ENCODE measurements around the gene HIC1.

HIC1 gene

DNA sequence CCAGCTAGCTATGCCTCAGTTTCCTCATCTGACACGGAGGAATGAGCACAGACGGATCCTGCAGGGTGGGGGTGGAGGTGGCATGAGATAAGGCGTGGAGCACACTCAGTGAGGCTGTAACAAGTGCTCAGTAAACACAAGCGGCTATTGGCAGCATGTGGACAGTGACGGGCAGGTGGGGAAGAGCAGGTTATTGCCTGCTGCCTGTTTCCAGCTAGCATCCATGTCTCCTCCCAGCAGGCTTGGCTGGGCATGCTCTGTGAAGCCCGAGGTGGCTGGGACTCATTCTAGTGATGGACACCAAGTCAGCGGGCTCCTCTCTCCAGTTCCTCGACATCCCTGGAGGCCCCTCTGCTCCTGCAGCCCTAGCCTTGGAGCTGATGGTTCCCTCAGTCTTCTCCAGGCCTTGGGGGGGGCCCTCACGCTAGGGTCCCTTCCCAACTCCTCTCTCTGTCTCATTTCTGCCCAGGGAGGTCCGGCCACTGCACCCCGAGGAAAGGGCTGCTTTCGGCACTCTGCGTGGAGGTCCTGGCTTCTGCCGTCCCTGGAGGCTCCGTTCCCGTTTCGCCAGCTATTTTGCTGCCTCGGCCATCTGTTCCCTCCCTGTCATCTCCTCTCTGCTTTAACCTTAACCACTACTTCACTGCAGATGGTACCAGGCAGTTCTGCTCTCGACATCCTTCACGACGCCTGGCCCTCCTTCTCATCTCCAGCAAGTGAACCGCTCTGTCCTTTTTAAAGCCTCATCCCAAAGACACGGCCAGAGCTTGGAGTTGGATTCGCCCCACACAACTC lies 36.0 kb upstream of the HIC1 start:
- H3K27me3 ChIP-seq (ENCODE audit: control insufficient read depth, insufficient read depth, low read length), result peaks cover 41% of the 10 kb centered on the region
- no peaks in the 10 kb centered on the region for H3K36me3 ChIP-seq (ENCODE audit: control insufficient read depth, insufficient read depth, low read length)
- H3K4me3 ChIP-seq (ENCODE audit: low read length), result no peak overlapping the region
- H3K4me1 ChIP-seq (ENCODE audit: control insufficient read depth, insufficient read depth, low read length), result no peaks in the 10 kb centered on the region
- H3K9me3 ChIP-seq (ENCODE audit: control insufficient read depth, low read length), result no peaks in the 10 kb centered on the region
- H3K9ac ChIP-seq (ENCODE audit: low read length), result no peak overlapping the region

- H3K9ac ChIP-seq (ENCODE audit: low read length), result no peak overlapping the region
- H3K36me3 ChIP-seq (ENCODE audit: control insufficient read depth, insufficient read depth, low read length), result no peaks in the 10 kb centered on the region
- H3K4me3 ChIP-seq (ENCODE audit: low read length), result no peak overlapping the region
- no peaks in the 10 kb centered on the region for H3K9me3 ChIP-seq (ENCODE audit: control insufficient read depth, low read length)
- peaks cover 5% of the 10 kb centered on the region for H3K4me1 ChIP-seq (ENCODE audit: control insufficient read depth, insufficient read depth, low read length)
- peaks cover 49% of the 10 kb centered on the region for H3K27me3 ChIP-seq (ENCODE audit: control insufficient read depth, insufficient read depth, low read length)
Measured at GRCh38 chr17:2019723-2020122, 35.2 kb upstream of the HIC1 start.

DNA sequence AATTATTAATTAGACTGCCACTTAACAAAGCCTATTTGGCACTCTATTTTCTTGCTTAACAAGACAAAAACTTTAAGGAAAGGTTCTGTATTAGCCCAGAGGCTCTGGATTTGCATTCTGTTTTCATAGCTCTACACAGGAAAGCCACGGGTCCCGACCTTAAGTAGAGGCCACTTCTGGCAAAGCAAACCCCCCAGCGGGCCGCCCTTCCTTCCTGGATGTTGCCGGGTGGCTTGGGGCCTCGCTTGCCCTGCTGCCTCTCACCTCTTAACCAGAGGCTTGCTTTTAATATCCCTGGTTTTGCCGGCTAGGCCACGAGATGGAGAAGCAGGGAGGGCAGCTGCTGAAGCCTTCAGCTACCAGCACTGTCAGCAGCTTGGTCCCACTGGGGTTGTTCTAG lies 34.2 kb upstream of the HIC1 start:
- Histone ChIP-seq H3K4me3 (ENCODE audit: low read length) (no peak overlapping the region), H3K27me3 (ENCODE audit: control insufficient read depth, insufficient read depth, low read length) (peaks cover 55% of the 10 kb centered on the region), H3K36me3 (ENCODE audit: control insufficient read depth, insufficient read depth, low read length) (no peaks in the 10 kb centered on the region)

GRCh38 chr17:2022647-2023240 lies 32.2 kb upstream of the HIC1 start:
- Histone ChIP-seq H3K27me3 (ENCODE audit: control insufficient read depth, insufficient read depth, low read length) (peaks cover 69% of the 10 kb centered on the region), H3K4me1 (ENCODE audit: control insufficient read depth, insufficient read depth, low read length) (peaks cover 18% of the 10 kb centered on the region), H3K36me3 (ENCODE audit: control insufficient read depth, insufficient read depth, low read length) (no peaks in the 10 kb centered on the region), H3K9me3 (ENCODE audit: control insufficient read depth, low read length) (no peaks in the 10 kb centered on the region), H3K4me3 (ENCODE audit: low read length) (no peak overlapping the region), H3K9ac (ENCODE audit: low read length) (no peak overlapping the region)

More for the DNA sequence above, 34.2 kb upstream of the HIC1 start:
- Histone ChIP-seq H3K9me3 (ENCODE audit: control insufficient read depth, low read length) (no peaks in the 10 kb centered on the region), H3K9ac (ENCODE audit: low read length) (no peak overlapping the region), H3K4me1 (ENCODE audit: control insufficient read depth, insufficient read depth, low read length) (peaks cover 13% of the 10 kb centered on the region)

GRCh38 chr17:2023256-2023655 lies 31.6 kb upstream of the HIC1 start:
- no peak overlapping the region for H3K4me3 ChIP-seq (ENCODE audit: low read length)
- no peak overlapping the region for H3K9ac ChIP-seq (ENCODE audit: low read length)
- H3K4me1 ChIP-seq (ENCODE audit: control insufficient read depth, insufficient read depth, low read length), result peaks cover 18% of the 10 kb centered on the region
- H3K36me3 ChIP-seq (ENCODE audit: control insufficient read depth, insufficient read depth, low read length), result no peaks in the 10 kb centered on the region
- H3K27me3 ChIP-seq (ENCODE audit: control insufficient read depth, insufficient read depth, low read length), result peaks cover 68% of the 10 kb centered on the region
- no peaks in the 10 kb centered on the region for H3K9me3 ChIP-seq (ENCODE audit: control insufficient read depth, low read length)

GRCh38 chr17:2023692-2024571 lies 31.0 kb upstream of the HIC1 start:
- H3K4me3 ChIP-seq (ENCODE audit: low read length), result peak overlapping the region; percentile 8
- peaks cover 18% of the 10 kb centered on the region for H3K4me1 ChIP-seq (ENCODE audit: control insufficient read depth, insufficient read depth, low read length)
- H3K27me3 ChIP-seq (ENCODE audit: control insufficient read depth, insufficient read depth, low read length), result peaks cover 73% of the 10 kb centered on the region
- H3K9ac ChIP-seq (ENCODE audit: low read length), result peak overlapping the region; percentile 15
- H3K36me3 ChIP-seq (ENCODE audit: control insufficient read depth, insufficient read depth, low read length), result no peaks in the 10 kb centered on the region
- H3K9me3 ChIP-seq (ENCODE audit: control insufficient read depth, low read length), result no peaks in the 10 kb centered on the region

DNA sequence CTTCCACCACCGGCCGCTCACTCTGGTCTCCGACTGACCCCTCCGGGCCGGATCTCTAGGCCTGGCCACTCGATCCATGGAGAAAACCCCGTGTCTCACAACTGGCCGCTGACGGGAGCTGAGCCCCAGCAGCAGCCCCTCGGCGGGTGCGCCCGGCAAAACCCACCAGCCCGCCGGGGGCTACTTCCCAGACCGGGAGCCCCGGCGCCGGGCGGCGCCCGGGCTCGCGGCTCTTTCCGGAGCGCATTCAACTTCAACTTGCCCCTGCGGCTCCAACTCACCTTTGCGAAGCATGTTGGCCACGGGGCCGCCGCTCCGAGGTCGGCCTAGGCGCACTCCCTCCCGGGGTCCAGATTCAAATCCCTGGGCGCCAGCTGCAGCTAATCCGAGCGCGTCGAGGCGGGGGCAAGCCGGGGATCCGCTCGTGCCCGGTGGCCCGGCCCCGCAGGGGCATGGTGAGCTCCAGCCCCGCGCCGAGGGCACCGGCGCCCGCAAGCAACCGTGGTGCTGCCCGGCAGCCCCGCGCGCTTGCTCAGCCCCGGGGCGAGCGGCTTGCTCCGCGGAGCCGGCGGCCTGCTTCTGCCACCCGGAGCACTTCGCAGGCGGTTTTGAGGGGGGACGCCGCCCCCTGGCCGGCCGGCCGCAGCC lies 30.2 kb upstream of the HIC1 start:
- H3K4me3 ChIP-seq (ENCODE audit: low read length), result no peak overlapping the region
- peaks cover 20% of the 10 kb centered on the region for H3K4me1 ChIP-seq (ENCODE audit: control insufficient read depth, insufficient read depth, low read length)
- H3K36me3 ChIP-seq (ENCODE audit: control insufficient read depth, insufficient read depth, low read length), result no peaks in the 10 kb centered on the region
- H3K27me3 ChIP-seq (ENCODE audit: control insufficient read depth, insufficient read depth, low read length), result peaks cover 68% of the 10 kb centered on the region
- H3K9me3 ChIP-seq (ENCODE audit: control insufficient read depth, low read length), result no peaks in the 10 kb centered on the region
- peak overlapping the region; percentile 15 for H3K9ac ChIP-seq (ENCODE audit: low read length)

DNA sequence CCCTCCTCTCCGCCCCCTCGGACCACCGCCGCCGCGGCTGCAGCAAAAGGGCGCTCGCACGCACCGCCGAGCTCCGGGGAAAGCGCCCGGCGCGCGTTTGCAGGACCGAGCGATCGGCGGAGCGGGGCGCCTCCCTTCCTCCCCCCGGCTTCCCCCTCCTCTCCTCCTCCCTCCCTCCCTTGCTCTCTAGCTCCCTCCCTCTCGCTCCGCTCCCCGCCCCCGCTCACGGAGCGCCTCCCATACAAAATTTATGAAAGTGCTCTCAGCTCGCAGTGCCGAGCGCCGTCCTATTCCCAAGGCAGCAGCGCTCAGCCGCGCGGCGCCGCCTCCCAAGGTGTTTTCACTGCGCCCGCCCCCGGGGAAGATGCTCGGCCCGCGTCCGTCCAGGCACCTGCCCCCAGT lies 29.7 kb upstream of the HIC1 start, which contains the start of gene RTN4RL1:
Gene RTN4RL1, minus strand, starts transcription at position 115 of the 402 bp plus-strand sequence. CDS start 469 bp downstream, outside the sequence.
- Histone ChIP-seq H3K27me3 (ENCODE audit: control insufficient read depth, insufficient read depth, low read length) (peaks cover 63% of the 10 kb centered on the region), H3K9ac (ENCODE audit: low read length) (peak within 1 kb of the TSS; percentile 15), H3K36me3 (ENCODE audit: control insufficient read depth, insufficient read depth, low read length) (no peaks in the 10 kb centered on the region), H3K4me1 (ENCODE audit: control insufficient read depth, insufficient read depth, low read length) (peaks cover 22% of the 10 kb centered on the region), H3K9me3 (ENCODE audit: control insufficient read depth, low read length) (no peaks in the 10 kb centered on the region), H3K4me3 (ENCODE audit: low read length) (peak within 1 kb of the TSS; percentile 14)

DNA sequence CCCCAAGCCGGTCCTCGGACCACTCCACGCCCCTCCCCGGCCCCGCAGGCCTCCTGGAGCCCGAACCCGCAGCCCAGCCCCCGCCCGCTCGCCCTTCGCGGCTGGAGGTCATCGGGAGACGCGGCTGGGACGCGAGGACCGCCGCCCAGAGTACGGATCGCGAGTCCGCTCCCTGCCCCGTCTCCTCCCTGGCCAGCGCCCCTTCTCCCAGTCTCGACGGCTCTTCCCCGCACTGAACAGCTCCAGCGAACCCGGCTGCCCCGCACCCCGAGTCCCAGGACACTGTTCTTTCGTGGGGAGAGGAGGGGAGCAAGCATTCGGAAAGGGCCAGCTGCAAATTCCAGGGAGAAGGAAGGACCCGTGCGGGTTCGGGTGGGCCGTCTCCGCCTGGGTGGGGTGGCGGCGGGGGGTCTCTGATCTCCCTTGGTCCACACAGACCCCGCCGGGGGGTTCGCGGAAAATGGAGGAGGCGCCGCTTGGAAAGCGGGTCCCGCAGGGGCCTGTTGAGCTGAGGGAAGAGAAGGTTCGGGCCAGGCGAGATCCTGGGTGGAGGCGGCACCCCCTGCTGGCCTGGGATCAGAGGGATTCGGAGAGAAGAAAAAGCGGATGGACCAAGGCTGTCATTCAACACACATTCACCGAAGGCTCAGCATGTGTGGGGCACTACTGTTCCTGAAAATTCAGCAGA lies 29.1 kb upstream of the HIC1 start:
- H3K9ac ChIP-seq (ENCODE audit: low read length), result no peak overlapping the region
- H3K9me3 ChIP-seq (ENCODE audit: control insufficient read depth, low read length), result no peaks in the 10 kb centered on the region
- H3K4me3 ChIP-seq (ENCODE audit: low read length), result peak overlapping the region; percentile 14
- H3K4me1 ChIP-seq (ENCODE audit: control insufficient read depth, insufficient read depth, low read length), result peaks cover 24% of the 10 kb centered on the region
- H3K27me3 ChIP-seq (ENCODE audit: control insufficient read depth, insufficient read depth, low read length), result peaks cover 58% of the 10 kb centered on the region
- H3K36me3 ChIP-seq (ENCODE audit: control insufficient read depth, insufficient read depth, low read length), result no peaks in the 10 kb centered on the region

- Histone ChIP-seq H3K4me1 (ENCODE audit: control insufficient read depth, insufficient read depth, low read length) (peaks cover 29% of the 10 kb centered on the region), H3K4me3 (ENCODE audit: low read length) (no peak overlapping the region), H3K9ac (ENCODE audit: low read length) (no peak overlapping the region), H3K36me3 (ENCODE audit: control insufficient read depth, insufficient read depth, low read length) (no peaks in the 10 kb centered on the region), H3K9me3 (ENCODE audit: control insufficient read depth, low read length) (no peaks in the 10 kb centered on the region), H3K27me3 (ENCODE audit: control insufficient read depth, insufficient read depth, low read length) (peaks cover 54% of the 10 kb centered on the region)
Measured at GRCh38 chr17:2027528-2028233, 27.2 kb upstream of the HIC1 start.

GRCh38 chr17:2028234-2028614 lies 26.7 kb upstream of the HIC1 start:
- Histone ChIP-seq H3K4me1 (ENCODE audit: control insufficient read depth, insufficient read depth, low read length) (peaks cover 29% of the 10 kb centered on the region), H3K27me3 (ENCODE audit: control insufficient read depth, insufficient read depth, low read length) (peaks cover 48% of the 10 kb centered on the region), H3K9ac (ENCODE audit: low read length) (no peak overlapping the region), H3K36me3 (ENCODE audit: control insufficient read depth, insufficient read depth, low read length) (no peaks in the 10 kb centered on the region), H3K9me3 (ENCODE audit: control insufficient read depth, low read length) (no peaks in the 10 kb centered on the region), H3K4me3 (ENCODE audit: low read length) (no peak overlapping the region)

All from mucosa of stomach (tissue), 1 donor.